HFF-Myc (cell line): ENCODE results near the gene TNP1.

ENCODE experiments used
- DNase-seq: peaks from one replicate; pipeline ENCODE4 v3.0.0-alpha.2; 2011; ENCODE audit warnings: low read depth; ENCODE audit errors: extremely low read depth
- H3K4me3 ChIP-seq: replicated peaks from 2 replicates; pipeline ENCODE4 v1.5.1; 2011; ENCODE audit warnings: low read depth, mild to moderate bottlenecking, control low read depth, low read length
- TF ChIP-seq, protein P1 (sequence below): IDR thresholded peaks from 2 replicates; pipeline ENCODE4 v1.5.1; 2012; ENCODE audit warnings: mild to moderate bottlenecking, low read depth, low read length, control low read depth; ENCODE audit errors: missing control alignments

Gene TNP1

DNA sequence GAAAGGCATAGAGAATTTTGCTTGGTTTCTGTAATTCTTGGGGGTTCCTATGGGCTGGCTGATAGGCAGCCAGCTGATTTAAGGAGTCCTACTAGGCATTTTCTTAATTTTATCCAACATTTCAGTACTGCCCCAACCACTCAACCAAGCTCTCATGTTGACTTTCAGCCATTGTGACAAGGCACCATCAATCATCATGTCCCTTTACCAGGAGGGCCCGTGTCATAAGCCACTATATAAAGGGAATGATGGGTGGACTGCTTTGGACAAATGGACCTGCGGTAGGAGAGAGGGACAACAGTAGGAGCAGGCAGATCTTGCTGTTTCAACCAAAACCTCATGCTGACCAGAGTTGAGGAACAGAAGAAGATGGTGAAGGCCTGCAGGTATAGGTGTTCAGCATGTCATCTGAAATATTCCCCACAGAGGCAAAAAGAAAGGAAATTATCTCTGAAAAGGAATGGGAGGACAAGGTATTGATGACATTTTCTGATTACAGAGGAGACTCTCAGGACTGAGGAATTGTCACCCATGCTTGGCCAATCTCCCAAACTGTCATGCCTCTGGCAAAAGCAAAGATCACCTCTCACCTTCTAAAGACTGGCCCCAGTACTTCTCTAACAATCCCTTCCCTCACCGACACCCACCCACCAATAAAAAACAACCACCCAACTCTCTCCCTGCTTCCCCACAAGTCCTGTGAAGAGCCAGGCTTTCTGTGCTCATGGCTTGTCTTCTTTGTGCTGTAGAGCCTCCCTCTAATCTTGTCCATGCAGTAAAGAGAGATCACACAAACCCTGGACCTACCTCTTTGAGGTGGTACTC, 10.9 kb upstream of the TNP1 start:
- no peak overlapping the region for H3K4me3 ChIP-seq
- no peak for DNase-seq
- TF ChIP-seq, protein P1, sequence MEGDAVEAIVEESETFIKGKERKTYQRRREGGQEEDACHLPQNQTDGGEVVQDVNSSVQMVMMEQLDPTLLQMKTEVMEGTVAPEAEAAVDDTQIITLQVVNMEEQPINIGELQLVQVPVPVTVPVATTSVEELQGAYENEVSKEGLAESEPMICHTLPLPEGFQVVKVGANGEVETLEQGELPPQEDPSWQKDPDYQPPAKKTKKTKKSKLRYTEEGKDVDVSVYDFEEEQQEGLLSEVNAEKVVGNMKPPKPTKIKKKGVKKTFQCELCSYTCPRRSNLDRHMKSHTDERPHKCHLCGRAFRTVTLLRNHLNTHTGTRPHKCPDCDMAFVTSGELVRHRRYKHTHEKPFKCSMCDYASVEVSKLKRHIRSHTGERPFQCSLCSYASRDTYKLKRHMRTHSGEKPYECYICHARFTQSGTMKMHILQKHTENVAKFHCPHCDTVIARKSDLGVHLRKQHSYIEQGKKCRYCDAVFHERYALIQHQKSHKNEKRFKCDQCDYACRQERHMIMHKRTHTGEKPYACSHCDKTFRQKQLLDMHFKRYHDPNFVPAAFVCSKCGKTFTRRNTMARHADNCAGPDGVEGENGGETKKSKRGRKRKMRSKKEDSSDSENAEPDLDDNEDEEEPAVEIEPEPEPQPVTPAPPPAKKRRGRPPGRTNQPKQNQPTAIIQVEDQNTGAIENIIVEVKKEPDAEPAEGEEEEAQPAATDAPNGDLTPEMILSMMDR, result no peak

DNA sequence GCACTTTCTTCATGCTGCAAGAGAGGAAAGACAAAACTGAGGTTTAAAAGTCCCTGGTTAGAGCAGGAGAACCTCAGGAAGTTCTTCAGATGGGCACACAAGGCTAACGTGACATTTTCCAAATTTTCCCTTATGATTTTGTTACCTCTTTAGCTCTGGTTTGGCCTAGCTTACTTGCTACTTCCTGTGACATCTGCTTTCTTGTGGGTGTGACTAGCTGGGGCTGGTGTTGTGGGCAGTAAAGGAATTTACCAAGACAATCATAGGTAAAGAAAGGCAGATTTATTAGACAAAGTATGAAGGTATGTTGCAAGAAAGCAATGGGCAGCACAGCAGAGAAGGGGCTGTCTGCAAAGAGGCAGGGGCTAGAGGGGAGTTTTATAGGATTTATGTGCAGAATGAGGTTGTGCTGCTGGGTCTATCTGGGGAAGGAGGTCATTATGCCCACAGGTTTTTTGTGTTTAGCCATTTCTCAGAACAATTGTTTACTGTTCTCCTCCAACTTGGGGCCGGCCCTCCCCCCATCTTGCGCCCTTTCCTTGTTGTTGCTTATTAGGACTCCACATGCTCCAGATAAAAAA, 6.7 kb upstream of the TNP1 start:
- DNase-seq, result no peak
- TF ChIP-seq, protein P1, result no peak
- H3K4me3 ChIP-seq, result no peak overlapping the region

DNA sequence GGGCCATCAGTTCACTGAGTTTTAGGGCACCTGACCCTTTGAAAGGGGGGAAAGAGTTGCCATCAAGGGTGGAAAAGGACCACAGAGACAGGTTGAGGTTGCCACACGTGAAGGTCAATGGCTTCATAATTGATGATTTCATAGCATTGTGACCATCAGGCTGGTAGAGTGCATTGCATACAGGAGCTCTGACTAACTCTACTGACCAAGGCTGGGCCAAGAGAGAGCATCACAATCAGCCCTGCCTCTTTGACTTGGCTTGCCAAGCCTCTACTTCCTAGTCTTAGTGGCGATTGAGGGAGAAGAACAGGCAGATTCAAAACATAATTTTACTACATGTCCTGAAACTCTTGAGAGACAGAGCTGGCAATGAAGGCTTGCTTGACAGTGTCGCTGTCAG, 5.8 kb upstream of the TNP1 start:
- no peak for DNase-seq
- TF ChIP-seq, protein P1, result no peak

DNA sequence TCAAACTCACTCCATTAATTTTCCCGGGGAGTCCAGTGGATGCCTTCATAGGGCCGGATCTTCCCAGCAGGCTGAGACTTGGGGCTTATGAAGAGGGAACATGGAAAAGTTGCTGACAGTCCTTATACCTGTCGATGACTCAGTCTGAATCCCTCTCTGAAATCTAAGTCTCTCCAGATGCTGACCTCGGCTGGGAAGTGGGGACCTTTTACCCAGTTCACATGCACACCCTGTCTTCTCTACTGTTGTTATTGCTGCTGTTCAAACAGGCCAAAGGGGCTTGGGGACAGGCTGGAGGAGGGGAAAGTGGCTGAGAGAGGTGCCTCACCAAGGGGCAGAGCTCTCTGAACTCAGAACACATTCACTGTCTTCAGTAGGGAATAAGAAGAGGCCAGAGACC, 4.1 kb upstream of the TNP1 start:
- TF ChIP-seq, protein P1, result no peak
- H3K4me3 ChIP-seq, result no peak overlapping the region
- DNase-seq, result no peak

More for the DNA sequence above, 5.8 kb upstream of the TNP1 start:
- H3K4me3 ChIP-seq, result no peak overlapping the region

DNA sequence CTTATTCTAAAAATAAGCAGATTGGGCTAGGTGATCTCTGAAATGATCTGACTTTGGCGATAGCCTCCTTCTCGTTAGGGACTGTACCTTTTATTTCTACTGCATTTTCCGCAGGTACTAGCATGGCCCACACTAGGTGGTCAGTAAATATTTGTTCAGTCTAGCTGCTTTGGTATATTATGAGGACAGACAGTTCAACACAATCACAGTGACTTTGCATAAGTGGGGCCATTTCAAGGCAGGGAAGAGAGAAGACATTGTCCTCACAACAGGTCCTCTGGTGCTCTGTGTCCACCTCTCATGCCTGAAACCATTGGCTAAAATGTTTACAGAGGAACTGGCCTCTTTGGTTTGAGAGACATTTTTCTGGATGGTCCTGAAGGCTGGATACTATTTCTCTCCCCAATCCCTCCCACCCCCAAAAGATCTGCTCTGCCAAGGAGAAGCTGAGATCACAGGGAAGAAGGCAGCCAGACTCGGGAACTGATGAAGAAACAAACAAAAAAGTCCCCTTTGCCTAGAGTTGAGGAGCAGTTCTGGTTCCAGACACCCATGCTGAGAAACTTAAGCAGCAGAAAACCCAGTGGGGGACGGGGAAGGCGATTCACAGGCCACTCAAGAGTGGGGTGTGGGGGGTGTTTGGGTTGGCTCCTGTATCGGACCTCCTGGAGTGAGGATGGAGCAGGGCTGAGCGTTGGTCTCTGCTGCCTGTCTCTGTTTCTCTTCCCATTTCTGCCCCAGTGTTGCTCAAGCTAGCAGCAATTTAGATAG, 2.9 kb upstream of the TNP1 start:
- TF ChIP-seq, protein P1, result no peak
- no peak overlapping the region for H3K4me3 ChIP-seq
- no peak for DNase-seq

DNA sequence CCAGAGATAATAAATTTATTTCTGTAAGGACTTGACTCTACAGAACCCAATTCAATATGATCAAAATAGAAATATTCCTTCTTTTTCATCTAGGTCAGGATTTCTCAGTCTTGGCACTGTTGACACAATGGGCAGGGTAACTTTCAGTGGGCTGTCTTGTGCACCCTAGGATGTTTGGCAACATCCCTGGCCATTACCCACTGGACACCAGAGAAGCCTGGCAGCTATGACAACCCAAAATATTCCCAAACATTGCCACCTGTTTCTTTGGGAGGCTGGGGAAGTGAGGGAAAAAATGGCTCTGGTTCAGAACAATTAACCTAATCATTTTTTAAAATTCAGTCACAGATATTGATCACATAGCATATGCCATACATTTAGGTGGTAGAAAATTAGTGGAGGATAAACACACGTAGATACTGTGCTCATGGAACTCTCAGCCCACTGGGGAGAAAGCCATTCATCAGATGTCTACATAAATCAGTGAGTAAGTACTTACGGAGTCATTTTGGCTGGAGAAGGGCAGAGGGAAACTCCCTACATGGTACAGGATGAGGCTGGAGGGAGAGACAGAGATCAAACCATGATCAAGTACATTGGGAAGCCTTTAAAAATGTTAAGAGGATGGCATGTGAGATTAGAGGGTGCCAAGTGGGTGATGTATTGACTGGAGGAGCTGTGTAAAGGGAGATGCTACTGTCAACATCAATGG, 718 bp upstream of the TNP1 start:
- H3K4me3 ChIP-seq, result no peak overlapping the region
- TF ChIP-seq, protein P1, result no peak
- no peak for DNase-seq
